ENCODE measurements around the gene COL5A1. TPM values are rescaled to one million over a fixed set of nuclear protein-coding genes. Genes with fewer than 3 reads are reported as not detected.
"Not testable (repeated sequence)": the region's sequence is repeated elsewhere in the genome, so short reads cannot be mapped to it uniquely, and the experiment has no call there.

The COL5A1 gene
- total RNA-seq, 5 donors from 2014 or later (not counting 1 experiment from before 2014, with no cell fraction given) = 0.18 to 2.3 (median 1.7) TPM

- no peaks in the 10 kb centered on the region for H3K4me1 Mint-ChIP-seq
- WGBS (ENCODE audit: insufficient coverage) = 86% methylated on average over 5 of the region's 9 CpGs
- Histone ChIP-seq H3K4me3 (ENCODE audit: control insufficient read depth in 1 of 2, extremely low read depth in 1 of 2, low read length in 1 of 2) (no peak overlapping the region), H3K27me3 (replicated peaks in 1 of 2; ENCODE audit: control insufficient read depth in 2 of 2, extremely low read depth in 1 of 2, insufficient read depth in 2 of 2, low read length in 1 of 2) (peaks cover 0 to 38% of the 10 kb centered on the region in 2 experiments), H3K4me1 (ENCODE audit: control insufficient read depth in 1 of 2, extremely low read depth in 1 of 2, insufficient read depth in 2 of 2, low read length in 2 of 2) (no peaks in the 10 kb centered on the region), H3K9me3 (no peaks in the 10 kb centered on the region), H3K36me3 (ENCODE audit: control insufficient read depth in 2 of 2, extremely low read depth in 1 of 2, insufficient read depth in 1 of 2, low read length in 1 of 2) (no peaks in the 10 kb centered on the region), H3K27ac (ENCODE audit: low read length) (no peak overlapping the region)
- peaks cover 2 to 5% (median 5%) of the 10 kb centered on the region in 3 donors for H3K9me3 Mint-ChIP-seq
- H3K27ac Mint-ChIP-seq = no peak overlapping the region
- no peak for ATAC-seq (replicated peaks in 1 of 4)
- no peak overlapping the region for H3K4me3 Mint-ChIP-seq
- POLR2A ChIA-PET = no interaction called here
- DNase-seq = peak in 1 of 35 experiments; percentile 15
- peaks cover 12 to 35% of the 10 kb centered on the region in 2 donors for H3K27me3 Mint-ChIP-seq
- CTCF ChIA-PET = no interaction called here
- H3K36me3 Mint-ChIP-seq = no peaks in the 10 kb centered on the region
Measured at GRCh38 chr9:134855900-134856377, 214.3 kb downstream of the COL5A1 start.

- H3K4me3 ChIP-seq (ENCODE audit: control insufficient read depth in 1 of 2, extremely low read depth in 1 of 2, low read length in 1 of 2); ATAC-seq (replicated peaks in 1 of 4); H3K4me1 ChIP-seq (ENCODE audit: control insufficient read depth in 1 of 2, extremely low read depth in 1 of 2, insufficient read depth in 2 of 2, low read length in 2 of 2); H3K4me3 Mint-ChIP-seq; DNase-seq; POLR2A ChIA-PET; H3K36me3 Mint-ChIP-seq; H3K36me3 ChIP-seq (ENCODE audit: control insufficient read depth in 2 of 2, extremely low read depth in 1 of 2, insufficient read depth in 1 of 2, low read length in 1 of 2); H3K9me3 ChIP-seq; H3K27ac ChIP-seq (ENCODE audit: low read length); H3K4me1 Mint-ChIP-seq; H3K27ac Mint-ChIP-seq; H3K9me3 Mint-ChIP-seq; CTCF ChIA-PET: not testable (repeated sequence)
- H3K27me3 ChIP-seq (replicated peaks in 1 of 2; ENCODE audit: control insufficient read depth in 2 of 2, extremely low read depth in 1 of 2, insufficient read depth in 2 of 2, low read length in 1 of 2) = peaks cover 0 to 37% of the 10 kb centered on the region in 2 experiments
- WGBS (ENCODE audit: insufficient coverage) = no CpG with 5 or more reads among the region's 2 CpGs
- peaks cover 12 to 35% of the 10 kb centered on the region in 2 donors for H3K27me3 Mint-ChIP-seq
Measured at GRCh38 chr9:134857451-134857850, 215.8 kb downstream of the COL5A1 start.

GRCh38 chr9:134858051-134858841 is 216.6 kb downstream of the COL5A1 start:
- H3K4me1 Mint-ChIP-seq = no peaks in the 10 kb centered on the region
- CTCF ChIA-PET = no interaction called here
- peaks cover 0 to 33% of the 10 kb centered on the region in 2 experiments for H3K27me3 ChIP-seq (replicated peaks in 1 of 2; ENCODE audit: control insufficient read depth in 2 of 2, extremely low read depth in 1 of 2, insufficient read depth in 2 of 2, low read length in 1 of 2)
- no peaks in the 10 kb centered on the region for H3K36me3 ChIP-seq (ENCODE audit: control insufficient read depth in 2 of 2, extremely low read depth in 1 of 2, insufficient read depth in 1 of 2, low read length in 1 of 2)
- POLR2A ChIA-PET = no interaction called here
- no peak overlapping the region for H3K27ac ChIP-seq (ENCODE audit: low read length)
- DNase-seq = peak in 1 of 35 experiments; percentile 16
- H3K9me3 Mint-ChIP-seq = peaks cover 2 to 5% (median 5%) of the 10 kb centered on the region in 3 donors
- no peaks in the 10 kb centered on the region for H3K4me1 ChIP-seq (ENCODE audit: control insufficient read depth in 1 of 2, extremely low read depth in 1 of 2, insufficient read depth in 2 of 2, low read length in 2 of 2)
- no peak overlapping the region for H3K27ac Mint-ChIP-seq
- 26% methylated on average over 4 of the region's 11 CpGs for WGBS (ENCODE audit: insufficient coverage)
- H3K4me3 Mint-ChIP-seq = no peak overlapping the region
- no peak for ATAC-seq (replicated peaks in 1 of 4)
- H3K4me3 ChIP-seq (ENCODE audit: control insufficient read depth in 1 of 2, extremely low read depth in 1 of 2, low read length in 1 of 2) = no peak overlapping the region
- H3K27me3 Mint-ChIP-seq = peaks cover 12 to 35% of the 10 kb centered on the region in 2 donors
- no peaks in the 10 kb centered on the region for H3K9me3 ChIP-seq
- H3K36me3 Mint-ChIP-seq = no peaks in the 10 kb centered on the region

GRCh38 chr9:134860510-134860909 is 218.9 kb downstream of the COL5A1 start:
- Histone ChIP-seq H3K9me3 (no peaks in the 10 kb centered on the region), H3K27me3 (replicated peaks in 1 of 2; ENCODE audit: control insufficient read depth in 2 of 2, extremely low read depth in 1 of 2, insufficient read depth in 2 of 2, low read length in 1 of 2) (peaks cover 0 to 33% of the 10 kb centered on the region in 2 experiments), H3K4me1 (ENCODE audit: control insufficient read depth in 1 of 2, extremely low read depth in 1 of 2, insufficient read depth in 2 of 2, low read length in 2 of 2) (no peaks in the 10 kb centered on the region), H3K27ac (ENCODE audit: low read length) (no peak overlapping the region), H3K36me3 (ENCODE audit: control insufficient read depth in 2 of 2, extremely low read depth in 1 of 2, insufficient read depth in 1 of 2, low read length in 1 of 2) (no peaks in the 10 kb centered on the region), H3K4me3 (ENCODE audit: control insufficient read depth in 1 of 2, extremely low read depth in 1 of 2, low read length in 1 of 2) (no peak overlapping the region)
- no peak for ATAC-seq (replicated peaks in 1 of 4)
- Mint-ChIP-seq H3K9me3 (peaks cover 2 to 5% (median 5%) of the 10 kb centered on the region in 3 donors), H3K36me3 (no peaks in the 10 kb centered on the region), H3K4me1 (no peaks in the 10 kb centered on the region), H3K4me3 (no peak overlapping the region), H3K27me3 (peaks cover 12 to 35% of the 10 kb centered on the region in 2 donors), H3K27ac (no peak overlapping the region)
- no peak for DNase-seq
- WGBS (ENCODE audit: insufficient coverage) = 86% methylated on average over 6 of the region's 13 CpGs
- ChIA-PET POLR2A (no interaction called here), CTCF (no interaction called here)

- Histone ChIP-seq H3K4me3 (ENCODE audit: control insufficient read depth in 1 of 2, extremely low read depth in 1 of 2, low read length in 1 of 2) (no peak overlapping the region), H3K27ac (ENCODE audit: low read length) (no peak overlapping the region), H3K36me3 (ENCODE audit: control insufficient read depth in 2 of 2, extremely low read depth in 1 of 2, insufficient read depth in 1 of 2, low read length in 1 of 2) (no peaks in the 10 kb centered on the region), H3K9me3 (no peaks in the 10 kb centered on the region), H3K27me3 (replicated peaks in 1 of 2; ENCODE audit: control insufficient read depth in 2 of 2, extremely low read depth in 1 of 2, insufficient read depth in 2 of 2, low read length in 1 of 2) (peaks cover 0 to 27% of the 10 kb centered on the region in 2 experiments), H3K4me1 (ENCODE audit: control insufficient read depth in 1 of 2, extremely low read depth in 1 of 2, insufficient read depth in 2 of 2, low read length in 2 of 2) (no peaks in the 10 kb centered on the region)
- Mint-ChIP-seq H3K4me3 (no peak overlapping the region), H3K4me1 (no peaks in the 10 kb centered on the region), H3K27ac (no peak overlapping the region), H3K36me3 (no peaks in the 10 kb centered on the region), H3K9me3 (peaks cover 2 to 5% (median 5%) of the 10 kb centered on the region in 3 donors), H3K27me3 (peaks cover 8 to 25% of the 10 kb centered on the region in 2 donors)
- peak in 1 of 35 experiments; percentile 14 for DNase-seq
- no peak for ATAC-seq (replicated peaks in 1 of 4)
- CTCF ChIA-PET = no interaction called here
- POLR2A ChIA-PET = no interaction called here
- WGBS (ENCODE audit: insufficient coverage) = 88% methylated on average over 6 of the region's 17 CpGs
Measured at GRCh38 chr9:134861595-134862334, 220.2 kb downstream of the COL5A1 start.

GRCh38 chr9:134863306-134863902 is 221.8 kb downstream of the COL5A1 start:
- Histone ChIP-seq H3K27me3 (replicated peaks in 1 of 2; ENCODE audit: control insufficient read depth in 2 of 2, extremely low read depth in 1 of 2, insufficient read depth in 2 of 2, low read length in 1 of 2) (peaks cover 0 to 27% of the 10 kb centered on the region in 2 experiments), H3K27ac (ENCODE audit: low read length) (no peak overlapping the region), H3K36me3 (ENCODE audit: control insufficient read depth in 2 of 2, extremely low read depth in 1 of 2, insufficient read depth in 1 of 2, low read length in 1 of 2) (no peaks in the 10 kb centered on the region), H3K4me1 (ENCODE audit: control insufficient read depth in 1 of 2, extremely low read depth in 1 of 2, insufficient read depth in 2 of 2, low read length in 2 of 2) (no peaks in the 10 kb centered on the region), H3K4me3 (ENCODE audit: control insufficient read depth in 1 of 2, extremely low read depth in 1 of 2, low read length in 1 of 2) (no peak overlapping the region), H3K9me3 (no peaks in the 10 kb centered on the region)
- ChIA-PET CTCF (no interaction called here), POLR2A (no interaction called here)
- ATAC-seq (replicated peaks in 1 of 4) (no peak), DNase-seq (peak in 1 of 35 experiments; percentile 9)
- peaks cover 0 to 2% (median 0%) of the 10 kb centered on the region in 3 donors for H3K9me3 Mint-ChIP-seq
- H3K27me3 Mint-ChIP-seq = peaks cover 0 to 12% of the 10 kb centered on the region in 2 donors
- no peaks in the 10 kb centered on the region for H3K4me1 Mint-ChIP-seq
- H3K36me3 Mint-ChIP-seq = no peaks in the 10 kb centered on the region
- no peak overlapping the region for H3K4me3 Mint-ChIP-seq
- 74% methylated on average over 15 of the region's 16 CpGs for WGBS (ENCODE audit: insufficient coverage)
- H3K27ac Mint-ChIP-seq = no peak overlapping the region

Measured in T-cell (primary cell).